ENCODE measurements around the gene KAT5. TPM values are rescaled to one million over a fixed set of nuclear protein-coding genes. Genes with fewer than 3 reads are reported as not detected.
"Not testable (repeated sequence)": the region's sequence is repeated elsewhere in the genome, so short reads cannot be mapped to it uniquely, and the experiment has no call there.

Gene KAT5
- total RNA-seq, 1 experiment from 2014 or later, result 56.6 TPM

DNA sequence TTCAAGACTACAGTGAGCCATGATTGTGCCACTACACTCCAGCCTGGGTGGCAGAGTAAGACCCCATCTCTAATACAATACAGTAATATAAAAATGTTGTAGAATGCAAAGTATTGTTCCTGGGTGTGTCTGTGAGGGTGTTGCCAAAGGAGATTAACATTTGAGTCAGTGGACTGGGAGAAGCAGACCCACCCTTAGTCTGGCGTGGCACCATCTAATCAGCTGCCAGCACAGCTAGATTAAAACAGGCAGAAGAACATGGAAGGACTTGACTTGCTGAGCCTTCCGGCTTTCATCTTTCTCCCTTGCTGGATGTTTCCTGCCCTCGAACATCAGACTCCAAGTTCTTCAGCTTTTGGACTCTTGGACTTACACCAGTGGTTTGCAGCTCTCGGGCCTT, 23.1 kb downstream of the KAT5 start:
- ATAC-seq; H3K4me3 Mint-ChIP-seq; POLR2A ChIA-PET; H3K27ac Mint-ChIP-seq; H3K4me1 Mint-ChIP-seq; DNase-seq (ENCODE audit: low spot score); H3K36me3 Mint-ChIP-seq: not testable (repeated sequence)
- Mint-ChIP-seq H3K9me3 (peaks cover 54% of the 10 kb centered on the region), H3K27me3 (ENCODE audit: low read depth) (peaks cover 38% of the 10 kb centered on the region)
- CTCF ChIA-PET, result interaction anchor here (1.1 kb wide), 1 partner anchor 45 kb away, joined by 3 read pairs; no protein-coding TSS in a partner anchor

GRCh38 chr11:65736810-65737209, 24.8 kb downstream of the KAT5 start:
- peaks cover 55% of the 10 kb centered on the region for H3K9me3 Mint-ChIP-seq
- no peak overlapping the region for H3K4me3 Mint-ChIP-seq
- peaks cover 36% of the 10 kb centered on the region for H3K27me3 Mint-ChIP-seq (ENCODE audit: low read depth)
- CTCF ChIA-PET, result interaction anchor here (0.6 to 1.3 kb wide), 4 partner anchors 8 to 59 kb away, joined by 3 to 4 read pairs (median 3); no protein-coding TSS in a partner anchor
- ATAC-seq, result no peak
- POLR2A ChIA-PET, result no interaction called here
- no peak overlapping the region for H3K27ac Mint-ChIP-seq
- H3K4me1 Mint-ChIP-seq, result no peaks in the 10 kb centered on the region
- DNase-seq (ENCODE audit: low spot score), result no peak
- TF ChIP-seq ZNF138 (CRISPR knock-in tag; conservative IDR thresholded peaks at IDR 0.05) (no peak), ZNF423 (CRISPR knock-in tag; IDR thresholded peaks at IDR 0.05) (no peak), RORB (CRISPR knock-in tag; IDR thresholded peaks at IDR 0.05) (no peak), ESRRA (CRISPR knock-in tag; IDR thresholded peaks at IDR 0.05; ENCODE audit: borderline replicate concordance) (no peak)
- peaks cover 10% of the 10 kb centered on the region for H3K36me3 Mint-ChIP-seq

DNA sequence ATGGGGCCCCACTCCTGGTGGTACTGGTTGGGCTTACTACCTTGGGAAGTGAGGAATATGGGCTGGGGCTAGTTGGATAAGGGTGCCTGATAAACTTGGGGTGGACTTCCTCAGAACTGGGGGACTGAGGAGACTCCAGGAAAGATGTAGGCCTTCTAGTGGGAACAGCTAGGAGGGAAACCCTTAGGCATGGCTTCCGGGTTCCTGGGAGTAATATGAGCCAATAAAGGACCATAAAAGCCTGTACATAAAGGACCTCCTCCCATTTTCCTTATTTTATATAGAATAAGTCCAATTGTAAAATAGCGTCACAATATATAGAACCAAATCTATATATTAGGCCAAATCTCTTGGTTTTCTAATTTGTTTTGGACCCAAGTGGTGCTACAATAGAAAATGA, 27.0 kb downstream of the KAT5 start:
- Mint-ChIP-seq H3K27me3 (ENCODE audit: low read depth) (peaks cover 28% of the 10 kb centered on the region), H3K4me1 (no peaks in the 10 kb centered on the region), H3K9me3 (peaks cover 51% of the 10 kb centered on the region), H3K27ac (no peak overlapping the region), H3K4me3 (no peak overlapping the region), H3K36me3 (peaks cover 10% of the 10 kb centered on the region)
- no peak for DNase-seq (ENCODE audit: low spot score)
- POLR2A ChIA-PET, result no interaction called here
- CTCF ChIA-PET, result no interaction called here
- ATAC-seq, result no peak
- TF ChIP-seq HMGA2 (CRISPR knock-in tag; IDR thresholded peaks at IDR 0.05) (no peak), ZBTB43 (CRISPR knock-in tag; IDR thresholded peaks at IDR 0.05) (no peak), ZNF232 (CRISPR knock-in tag; IDR thresholded peaks at IDR 0.05) (no peak), SP1 (CRISPR knock-in tag; conservative IDR thresholded peaks at IDR 0.05) (no peak), NFATC4 (CRISPR knock-in tag; IDR thresholded peaks at IDR 0.05) (no peak), ESRRA (CRISPR knock-in tag; IDR thresholded peaks at IDR 0.05; ENCODE audit: borderline replicate concordance) (no peak), JAZF1 (CRISPR knock-in tag; IDR thresholded peaks at IDR 0.05) (no peak), ZNF281 (CRISPR knock-in tag; IDR thresholded peaks at IDR 0.05) (no peak), IRF2 (CRISPR knock-in tag; IDR thresholded peaks at IDR 0.05; ENCODE audit: borderline replicate concordance, low read depth) (no peak), SMAD3 (CRISPR knock-in tag; IDR thresholded peaks at IDR 0.05; ENCODE audit: borderline replicate concordance) (no peak)
- TF ChIP-seq, protein P1, sequence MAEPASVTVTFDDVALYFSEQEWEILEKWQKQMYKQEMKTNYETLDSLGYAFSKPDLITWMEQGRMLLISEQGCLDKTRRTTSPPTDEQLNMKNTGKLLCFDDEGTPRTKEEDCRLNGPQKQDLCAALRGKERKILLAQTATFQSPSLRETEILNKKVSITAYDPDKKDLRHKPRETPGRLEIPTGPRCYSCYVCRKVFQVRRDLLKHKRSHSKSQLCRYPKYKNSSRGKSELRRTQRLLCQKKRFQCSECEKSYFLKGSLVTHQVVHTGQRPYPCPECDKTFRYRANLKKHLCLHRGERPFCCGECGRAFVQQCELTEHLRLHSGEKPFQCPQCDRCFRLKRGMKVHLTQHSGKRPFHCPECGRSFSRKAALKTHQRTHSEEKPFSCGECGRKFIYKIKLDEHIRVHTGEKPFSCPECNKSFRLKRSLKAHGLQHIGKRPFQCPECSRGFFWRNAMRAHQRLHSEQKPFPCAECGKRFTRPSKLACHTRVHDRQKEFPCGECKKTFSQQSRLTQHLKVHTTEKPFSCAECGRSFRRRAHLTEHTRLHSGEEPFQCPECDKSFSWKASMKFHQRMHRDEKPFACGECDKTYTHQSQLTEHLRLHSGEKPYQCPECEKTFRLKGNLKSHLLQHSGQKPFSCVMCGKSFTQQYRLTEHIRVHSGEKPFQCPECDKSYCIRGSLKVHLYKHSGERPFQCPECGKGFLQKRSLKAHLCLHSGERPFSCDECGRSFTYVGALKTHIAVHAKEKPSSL (CRISPR knock-in tag; conservative IDR thresholded peaks at IDR 0.05), result no peak
- TF ChIP-seq, protein P2, sequence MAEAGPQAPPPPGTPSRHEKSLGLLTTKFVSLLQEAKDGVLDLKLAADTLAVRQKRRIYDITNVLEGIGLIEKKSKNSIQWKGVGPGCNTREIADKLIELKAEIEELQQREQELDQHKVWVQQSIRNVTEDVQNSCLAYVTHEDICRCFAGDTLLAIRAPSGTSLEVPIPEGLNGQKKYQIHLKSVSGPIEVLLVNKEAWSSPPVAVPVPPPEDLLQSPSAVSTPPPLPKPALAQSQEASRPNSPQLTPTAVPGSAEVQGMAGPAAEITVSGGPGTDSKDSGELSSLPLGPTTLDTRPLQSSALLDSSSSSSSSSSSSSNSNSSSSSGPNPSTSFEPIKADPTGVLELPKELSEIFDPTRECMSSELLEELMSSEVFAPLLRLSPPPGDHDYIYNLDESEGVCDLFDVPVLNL (CRISPR knock-in tag; IDR thresholded peaks at IDR 0.05; ENCODE audit: borderline replicate concordance, low read depth), result no peak
- TF ChIP-seq, protein P3, sequence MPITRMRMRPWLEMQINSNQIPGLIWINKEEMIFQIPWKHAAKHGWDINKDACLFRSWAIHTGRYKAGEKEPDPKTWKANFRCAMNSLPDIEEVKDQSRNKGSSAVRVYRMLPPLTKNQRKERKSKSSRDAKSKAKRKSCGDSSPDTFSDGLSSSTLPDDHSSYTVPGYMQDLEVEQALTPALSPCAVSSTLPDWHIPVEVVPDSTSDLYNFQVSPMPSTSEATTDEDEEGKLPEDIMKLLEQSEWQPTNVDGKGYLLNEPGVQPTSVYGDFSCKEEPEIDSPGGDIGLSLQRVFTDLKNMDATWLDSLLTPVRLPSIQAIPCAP (CRISPR knock-in tag; IDR thresholded peaks at IDR 0.05), result no peak
- TF ChIP-seq, protein P4, sequence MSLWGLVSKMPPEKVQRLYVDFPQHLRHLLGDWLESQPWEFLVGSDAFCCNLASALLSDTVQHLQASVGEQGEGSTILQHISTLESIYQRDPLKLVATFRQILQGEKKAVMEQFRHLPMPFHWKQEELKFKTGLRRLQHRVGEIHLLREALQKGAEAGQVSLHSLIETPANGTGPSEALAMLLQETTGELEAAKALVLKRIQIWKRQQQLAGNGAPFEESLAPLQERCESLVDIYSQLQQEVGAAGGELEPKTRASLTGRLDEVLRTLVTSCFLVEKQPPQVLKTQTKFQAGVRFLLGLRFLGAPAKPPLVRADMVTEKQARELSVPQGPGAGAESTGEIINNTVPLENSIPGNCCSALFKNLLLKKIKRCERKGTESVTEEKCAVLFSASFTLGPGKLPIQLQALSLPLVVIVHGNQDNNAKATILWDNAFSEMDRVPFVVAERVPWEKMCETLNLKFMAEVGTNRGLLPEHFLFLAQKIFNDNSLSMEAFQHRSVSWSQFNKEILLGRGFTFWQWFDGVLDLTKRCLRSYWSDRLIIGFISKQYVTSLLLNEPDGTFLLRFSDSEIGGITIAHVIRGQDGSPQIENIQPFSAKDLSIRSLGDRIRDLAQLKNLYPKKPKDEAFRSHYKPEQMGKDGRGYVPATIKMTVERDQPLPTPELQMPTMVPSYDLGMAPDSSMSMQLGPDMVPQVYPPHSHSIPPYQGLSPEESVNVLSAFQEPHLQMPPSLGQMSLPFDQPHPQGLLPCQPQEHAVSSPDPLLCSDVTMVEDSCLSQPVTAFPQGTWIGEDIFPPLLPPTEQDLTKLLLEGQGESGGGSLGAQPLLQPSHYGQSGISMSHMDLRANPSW (CRISPR knock-in tag; conservative IDR thresholded peaks at IDR 0.05; ENCODE audit: low read depth), result no peak

All from WTC11 (cell line).